ENCODE results near the gene NOL8. TPM values are rescaled to one million over a fixed set of nuclear protein-coding genes. Genes with fewer than 3 reads are reported as not detected.

NOL8 gene
- total and polyA plus RNA-seq, 2 donors (not counting 1 experiment from before 2014, with no cell fraction given) = 20.0 to 28.6 TPM

DNA sequence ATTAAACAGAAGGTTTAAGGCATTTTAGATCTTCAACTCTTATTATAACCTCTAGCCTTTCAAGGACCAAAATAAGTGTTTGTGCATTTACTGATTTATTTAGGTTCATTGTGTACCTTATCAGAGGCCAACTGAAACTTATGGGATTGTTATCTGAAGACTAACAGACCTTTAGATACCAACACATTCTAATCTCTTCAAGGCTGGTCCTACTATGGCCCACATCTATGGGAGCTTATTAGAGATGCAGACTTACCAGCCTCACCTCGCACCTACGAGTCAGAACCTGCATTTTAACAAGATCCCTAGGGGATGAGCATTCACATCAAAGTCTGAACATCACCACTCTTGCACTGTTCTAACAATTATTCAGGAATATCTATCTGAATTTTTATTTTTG is 33.6 kb downstream of the NOL8 start:
- no peak for DNase-seq (ENCODE audit: low read depth in 2 of 2)
- H3K4me1 ChIP-seq (ENCODE audit: control insufficient read depth, extremely low read depth, insufficient read depth, low read length) = peaks cover 2% of the 10 kb centered on the region
- H3K9ac ChIP-seq (ENCODE audit: insufficient read depth, low read length) = no peak overlapping the region
- peak overlapping the region in 2 of 4 experiments; percentile 87 to 89 for H3K4me3 ChIP-seq (replicated peaks in 1 of 4; ENCODE audit: control extremely low read depth in 1 of 4, insufficient read depth in 1 of 4, low read depth in 3 of 4, low read length in 4 of 4)
- H4K20me1 ChIP-seq (ENCODE audit: control insufficient read depth, extremely low read depth, insufficient read depth, low read length) = no peaks in the 10 kb centered on the region
- H3K79me2 ChIP-seq (ENCODE audit: control insufficient read depth, insufficient read depth, low read length) = peaks cover 51% of the 10 kb centered on the region
- H3K9me3 ChIP-seq (ENCODE audit: control insufficient read depth, insufficient read depth, low read depth, low read length) = no peaks in the 10 kb centered on the region
- H3K27ac ChIP-seq (ENCODE audit: insufficient read depth, low read length) = no peak overlapping the region
- H3K27me3 ChIP-seq (ENCODE audit: control insufficient read depth, insufficient read depth, low read length) = no peaks in the 10 kb centered on the region
- no peak for TF ChIP-seq EZH2 (IDR thresholded peaks at IDR 0.05; ENCODE audit: low read length, missing control alignments)
- TF ChIP-seq, protein P1, sequence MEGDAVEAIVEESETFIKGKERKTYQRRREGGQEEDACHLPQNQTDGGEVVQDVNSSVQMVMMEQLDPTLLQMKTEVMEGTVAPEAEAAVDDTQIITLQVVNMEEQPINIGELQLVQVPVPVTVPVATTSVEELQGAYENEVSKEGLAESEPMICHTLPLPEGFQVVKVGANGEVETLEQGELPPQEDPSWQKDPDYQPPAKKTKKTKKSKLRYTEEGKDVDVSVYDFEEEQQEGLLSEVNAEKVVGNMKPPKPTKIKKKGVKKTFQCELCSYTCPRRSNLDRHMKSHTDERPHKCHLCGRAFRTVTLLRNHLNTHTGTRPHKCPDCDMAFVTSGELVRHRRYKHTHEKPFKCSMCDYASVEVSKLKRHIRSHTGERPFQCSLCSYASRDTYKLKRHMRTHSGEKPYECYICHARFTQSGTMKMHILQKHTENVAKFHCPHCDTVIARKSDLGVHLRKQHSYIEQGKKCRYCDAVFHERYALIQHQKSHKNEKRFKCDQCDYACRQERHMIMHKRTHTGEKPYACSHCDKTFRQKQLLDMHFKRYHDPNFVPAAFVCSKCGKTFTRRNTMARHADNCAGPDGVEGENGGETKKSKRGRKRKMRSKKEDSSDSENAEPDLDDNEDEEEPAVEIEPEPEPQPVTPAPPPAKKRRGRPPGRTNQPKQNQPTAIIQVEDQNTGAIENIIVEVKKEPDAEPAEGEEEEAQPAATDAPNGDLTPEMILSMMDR (conservative IDR thresholded peaks at IDR 0.05 in 1 of 2, IDR thresholded peaks at IDR 0.05 in 1 of 2; ENCODE audit: low read depth in 1 of 2, low read length in 2 of 2) = no peak
- H2AFZ ChIP-seq (ENCODE audit: low read length) = no peak overlapping the region
- peaks cover 2% of the 10 kb centered on the region for H3K36me3 ChIP-seq (ENCODE audit: control insufficient read depth, insufficient read depth, low read length)
- H3K4me2 ChIP-seq (ENCODE audit: extremely low read depth, insufficient read depth, low read length) = peak overlapping the region; percentile 77

DNA sequence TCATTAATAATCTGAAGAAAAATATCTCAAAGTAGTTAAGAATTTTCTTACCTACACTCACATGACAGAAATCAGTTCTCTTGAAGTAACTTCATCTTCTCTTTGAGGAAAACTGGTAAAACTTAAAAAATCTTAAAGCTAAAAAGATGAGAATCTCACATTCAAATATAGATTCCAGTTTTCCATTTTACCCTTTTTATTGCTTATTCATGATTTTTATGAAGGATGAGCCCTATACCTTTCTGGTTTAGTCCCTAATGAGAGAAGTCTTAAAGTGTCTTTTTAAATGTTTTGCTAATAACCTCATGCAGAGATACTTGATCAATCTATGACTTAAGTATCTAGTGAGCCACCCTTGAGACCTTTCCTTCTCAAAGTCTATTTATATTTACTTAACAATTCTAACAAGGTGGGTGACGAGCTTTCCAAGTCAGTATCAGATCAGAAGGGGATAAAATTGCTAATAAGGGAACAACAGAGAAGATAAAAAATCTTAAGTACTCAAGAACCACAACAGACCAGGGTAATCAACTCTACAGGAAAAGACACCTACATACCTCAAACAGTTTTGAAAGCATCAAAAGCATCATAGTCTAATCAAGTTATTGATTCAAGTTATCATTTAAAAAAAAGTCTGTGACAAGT is 34.2 kb downstream of the NOL8 start:
- Histone ChIP-seq H3K79me2 (ENCODE audit: control insufficient read depth, insufficient read depth, low read length) (peaks cover 52% of the 10 kb centered on the region), H3K4me2 (ENCODE audit: extremely low read depth, insufficient read depth, low read length) (no peak overlapping the region), H4K20me1 (ENCODE audit: control insufficient read depth, extremely low read depth, insufficient read depth, low read length) (no peaks in the 10 kb centered on the region), H3K9me3 (ENCODE audit: control insufficient read depth, insufficient read depth, low read depth, low read length) (no peaks in the 10 kb centered on the region), H2AFZ (ENCODE audit: low read length) (no peak overlapping the region), H3K27me3 (ENCODE audit: control insufficient read depth, insufficient read depth, low read length) (no peaks in the 10 kb centered on the region), H3K27ac (ENCODE audit: insufficient read depth, low read length) (no peak overlapping the region), H3K36me3 (ENCODE audit: control insufficient read depth, insufficient read depth, low read length) (peaks cover 2% of the 10 kb centered on the region), H3K9ac (ENCODE audit: insufficient read depth, low read length) (no peak overlapping the region), H3K4me1 (ENCODE audit: control insufficient read depth, extremely low read depth, insufficient read depth, low read length) (peaks cover 2% of the 10 kb centered on the region), H3K4me3 (replicated peaks in 1 of 4; ENCODE audit: control extremely low read depth in 1 of 4, insufficient read depth in 1 of 4, low read depth in 3 of 4, low read length in 4 of 4) (peak overlapping the region in 1 of 4 experiments; percentile 89)
- TF ChIP-seq, protein P1 (conservative IDR thresholded peaks at IDR 0.05 in 1 of 2, IDR thresholded peaks at IDR 0.05 in 1 of 2; ENCODE audit: low read depth in 1 of 2, low read length in 2 of 2) = no peak
- TF ChIP-seq EZH2 (IDR thresholded peaks at IDR 0.05; ENCODE audit: low read length, missing control alignments) = no peak
- DNase-seq (ENCODE audit: low read depth in 2 of 2) = no peak

DNA sequence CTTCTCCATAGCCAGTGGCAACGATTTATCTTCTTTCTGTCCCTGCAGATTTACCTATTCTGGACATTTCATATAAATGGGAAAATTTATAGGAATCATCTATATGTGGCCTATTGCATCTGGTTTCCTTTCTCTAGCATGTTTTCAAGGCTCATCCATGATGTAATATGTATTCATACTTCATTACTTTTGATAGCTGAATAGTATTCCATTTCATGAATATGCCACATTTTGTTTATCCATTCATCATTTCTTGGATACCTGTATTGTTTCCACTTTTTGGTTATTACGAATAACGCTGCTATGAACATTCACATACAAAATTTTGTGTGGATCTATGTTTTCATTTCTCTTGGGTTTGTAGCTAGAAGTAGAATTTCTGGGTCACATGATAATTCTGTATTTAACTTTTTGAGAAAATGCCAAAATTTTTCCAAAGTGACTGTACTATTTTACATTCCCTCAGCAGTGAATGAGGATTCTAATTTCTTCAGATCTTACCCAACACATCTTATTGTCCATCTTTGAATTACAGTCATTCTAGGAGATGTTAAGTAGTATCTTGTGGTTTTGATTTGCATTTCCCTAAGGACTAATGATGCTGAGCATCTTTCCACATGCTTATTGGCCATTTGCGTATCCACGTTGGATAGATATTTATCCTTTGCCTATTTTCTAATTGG is 35.3 kb downstream of the NOL8 start:
- Histone ChIP-seq H3K27ac (ENCODE audit: insufficient read depth, low read length) (no peak overlapping the region), H3K4me2 (ENCODE audit: extremely low read depth, insufficient read depth, low read length) (no peak overlapping the region), H3K9me3 (ENCODE audit: control insufficient read depth, insufficient read depth, low read depth, low read length) (no peaks in the 10 kb centered on the region), H2AFZ (ENCODE audit: low read length) (no peak overlapping the region), H3K79me2 (ENCODE audit: control insufficient read depth, insufficient read depth, low read length) (peaks cover 57% of the 10 kb centered on the region), H4K20me1 (ENCODE audit: control insufficient read depth, extremely low read depth, insufficient read depth, low read length) (no peaks in the 10 kb centered on the region), H3K36me3 (ENCODE audit: control insufficient read depth, insufficient read depth, low read length) (peaks cover 5% of the 10 kb centered on the region), H3K27me3 (ENCODE audit: control insufficient read depth, insufficient read depth, low read length) (no peaks in the 10 kb centered on the region), H3K4me1 (ENCODE audit: control insufficient read depth, extremely low read depth, insufficient read depth, low read length) (peaks cover 2% of the 10 kb centered on the region), H3K4me3 (replicated peaks in 1 of 4; ENCODE audit: control extremely low read depth in 1 of 4, insufficient read depth in 1 of 4, low read depth in 3 of 4, low read length in 4 of 4) (no peak overlapping the region), H3K9ac (ENCODE audit: insufficient read depth, low read length) (no peak overlapping the region)
- DNase-seq (ENCODE audit: low read depth in 2 of 2) = peak; percentile 34 to 59
- TF ChIP-seq EZH2 (IDR thresholded peaks at IDR 0.05; ENCODE audit: low read length, missing control alignments) = no peak
- TF ChIP-seq, protein P1 (conservative IDR thresholded peaks at IDR 0.05 in 1 of 2, IDR thresholded peaks at IDR 0.05 in 1 of 2; ENCODE audit: low read depth in 1 of 2, low read length in 2 of 2) = no peak
